Caki2 (cell line): ENCODE results near the gene SLC17A2. TPM values are rescaled to one million over a fixed set of nuclear protein-coding genes. Genes with fewer than 3 reads are reported as not detected.
A peak's percentile ranks its signal among the peaks of the same experiment; 100 is the strongest.

ENCODE experiments used
- DNase-seq: peaks from one replicate; pipeline ENCODE4 v3.0.0-alpha.2; 2015; ENCODE audit warnings: low read depth
- in situ Hi-C: cut with HindIII; loops from 2 replicates; pipeline ENCODE4 v1.10.0; 2016; ENCODE audit warnings: low sequenced_read_pairs, low pct_unique_long_range_greater_than_20kb, mixed read lengths
- total RNA-seq: library from RNA; depleted of rRNA; stranded (reverse); fragments of >200 nt; shearing (Covaris generic); gene quantifications from 2 replicates; pipeline ENCODE4 v1.2.3, GENCODE V29; 2014; ENCODE audit warnings: low replicate concordance; rRNA removed

Gene SLC17A2
- total RNA-seq, 1 experiment from 2014 or later: not detected

- in situ Hi-C loops: no loop called here
Observed at GRCh38 chr6:25874118-25874517, 56.4 kb downstream of the SLC17A2 start, which contains the start of gene SLC17A3. Gene SLC17A3 (minus strand): TSS chr6:25874243. CDS start chr6:25868387, 5,856 bp downstream.

GRCh38 chr6:25872814-25873213 is 57.7 kb downstream of the SLC17A2 start:
- in situ Hi-C loops: no loop called here
- DNase-seq: peak; percentile 27

More at GRCh38 chr6:25874118-25874517, 56.4 kb downstream of the SLC17A2 start, which contains the start of gene SLC17A3:
- no peak for DNase-seq

GRCh38 chr6:25869840-25870239 is 60.7 kb downstream of the SLC17A2 start:
- in situ Hi-C loops: no loop called here

GRCh38 chr6:25868436-25869183 is 61.9 kb downstream of the SLC17A2 start:
- DNase-seq: no peak
- in situ Hi-C loops: no loop called here

More at GRCh38 chr6:25869840-25870239, 60.7 kb downstream of the SLC17A2 start:
- DNase-seq: no peak

DNA sequence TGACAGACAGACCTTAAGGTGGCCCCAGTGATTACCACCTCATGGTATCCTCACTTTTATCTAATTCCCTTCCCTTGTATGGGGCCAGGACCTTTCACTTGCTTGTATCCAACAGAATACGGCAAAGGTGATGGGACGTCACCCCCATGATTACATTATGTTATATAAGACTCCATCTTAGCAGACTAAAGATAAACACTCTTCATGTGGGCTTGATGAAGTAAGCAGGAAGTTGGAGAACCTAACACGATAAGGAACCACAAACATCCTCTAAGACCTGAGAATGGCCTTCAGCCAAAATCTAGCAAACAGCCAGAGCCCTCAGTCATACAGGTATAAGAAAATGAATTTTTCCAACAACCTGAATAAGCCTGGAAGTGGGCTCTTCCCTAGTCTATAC is 64.5 kb downstream of the SLC17A2 start:
- no peak for DNase-seq
- in situ Hi-C loops: no loop called here

DNA sequence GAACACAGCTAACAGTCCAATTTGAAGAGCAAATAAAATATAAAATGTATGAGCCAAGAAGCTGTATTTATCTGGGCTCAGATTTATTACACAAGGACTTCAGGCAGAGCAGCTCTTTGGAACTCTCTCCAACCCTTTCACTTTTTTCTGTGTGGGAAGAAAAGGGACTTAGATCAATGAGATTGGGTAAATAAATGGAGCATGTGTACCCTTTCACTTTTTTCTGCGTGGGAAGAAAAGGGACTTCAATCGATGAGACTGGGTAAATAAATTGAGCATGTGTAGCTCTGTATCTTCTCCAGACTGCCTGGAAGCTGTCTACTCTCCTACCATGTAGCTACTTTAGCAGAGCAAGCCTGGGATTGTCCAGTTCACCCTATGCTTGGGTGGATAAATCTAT is 67.1 kb downstream of the SLC17A2 start:
- no peak for DNase-seq
- in situ Hi-C loops: no loop called here

Other genes with a start within 250 kb of the SLC17A2 start
- gene SLC17A4, start 175.9 kb downstream of the SLC17A2 start, total RNA-seq: not detected in 2 replicates
- 0.24 and 0.64 TPM in 2 replicates for gene SLC17A1, start 98.6 kb downstream of the SLC17A2 start, total RNA-seq
- gene SLC17A3, start 56.4 kb downstream of the SLC17A2 start, total RNA-seq: 1.5 and 29.5 TPM in 2 replicates
- 5.8 and 6.7 TPM in 2 replicates for gene TRIM38, start 32.1 kb upstream of the SLC17A2 start, total RNA-seq
- gene HFE, start 156.7 kb upstream of the SLC17A2 start, total RNA-seq: 27.3 and 32.5 TPM in 2 replicates